CD4-positive, alpha-beta T cell treated with Interleukin-4 for 4 hours (primary cell): ENCODE measurements around the gene SHTN1.

Experiments used
- DNase-seq: peaks from one replicate; pipeline ENCODE4 v3.0.0-alpha.2; 2020

SHTN1 gene

GRCh38 chr10:117005026-117005526 is at the start of gene SHTN1:
Gene SHTN1, minus strand, starts transcription at chr10:117005187. Its CDS starts 108 bp downstream, at chr10:117005079.
- DNase-seq = peak; percentile 7

- no peak for DNase-seq
These were observed 48.5 kb upstream of the SHTN1 start for GRCh38 chr10:117053482-117053881.

GRCh38 chr10:117047947-117048346 is 43.0 kb upstream of the SHTN1 start:
- no peak for DNase-seq

GRCh38 chr10:117016266-117016665 is 11.3 kb upstream of the SHTN1 start:
- no peak for DNase-seq

GRCh38 chr10:117014835-117015234 is 9.8 kb upstream of the SHTN1 start:
- DNase-seq = no peak

GRCh38 chr10:117007080-117007479 is 2.1 kb upstream of the SHTN1 start:
- DNase-seq = no peak

- no peak for DNase-seq
These were observed 604 bp upstream of the SHTN1 start for GRCh38 chr10:117005527-117006055.

GRCh38 chr10:117004227-117005025 is 561 bp downstream of the SHTN1 start:
- no peak for DNase-seq

GRCh38 chr10:117003336-117003735 is 1.7 kb downstream of the SHTN1 start:
- DNase-seq = no peak

- DNase-seq = no peak
These were observed 2.8 kb downstream of the SHTN1 start for GRCh38 chr10:117002206-117002605.

GRCh38 chr10:117001144-117001543 is 3.8 kb downstream of the SHTN1 start:
- DNase-seq = no peak

- no peak for DNase-seq
These were observed 4.4 kb downstream of the SHTN1 start for GRCh38 chr10:117000580-117000979.

- DNase-seq = no peak
These were observed 6.8 kb downstream of the SHTN1 start for GRCh38 chr10:116998172-116998571.

- no peak for DNase-seq
These were observed 8.0 kb downstream of the SHTN1 start for GRCh38 chr10:116997015-116997414.

GRCh38 chr10:116995648-116996047 is 9.3 kb downstream of the SHTN1 start:
- DNase-seq = no peak

- no peak for DNase-seq
These were observed 10.7 kb downstream of the SHTN1 start for GRCh38 chr10:116994113-116994890.

GRCh38 chr10:116993610-116994009 is 11.4 kb downstream of the SHTN1 start:
- DNase-seq = no peak

- no peak for DNase-seq
These were observed 12.8 kb downstream of the SHTN1 start for GRCh38 chr10:116992183-116992582.

- DNase-seq = no peak
These were observed 14.6 kb downstream of the SHTN1 start for GRCh38 chr10:116990276-116990800.

GRCh38 chr10:116989439-116989838 is 15.5 kb downstream of the SHTN1 start:
- DNase-seq = no peak

- DNase-seq = no peak
These were observed 16.7 kb downstream of the SHTN1 start for GRCh38 chr10:116988311-116988710.

GRCh38 chr10:116985611-116986010 is 19.4 kb downstream of the SHTN1 start:
- no peak for DNase-seq

- DNase-seq = no peak
These were observed 20.6 kb downstream of the SHTN1 start for GRCh38 chr10:116984202-116984990.
